ENCODE data around the gene THAP3. TPM values are rescaled to one million over a fixed set of nuclear protein-coding genes. Genes with fewer than 3 reads are reported as not detected.

THAP3 gene
- total RNA-seq (20.3 TPM), polyA plus RNA-seq (29.6 TPM)

DNA sequence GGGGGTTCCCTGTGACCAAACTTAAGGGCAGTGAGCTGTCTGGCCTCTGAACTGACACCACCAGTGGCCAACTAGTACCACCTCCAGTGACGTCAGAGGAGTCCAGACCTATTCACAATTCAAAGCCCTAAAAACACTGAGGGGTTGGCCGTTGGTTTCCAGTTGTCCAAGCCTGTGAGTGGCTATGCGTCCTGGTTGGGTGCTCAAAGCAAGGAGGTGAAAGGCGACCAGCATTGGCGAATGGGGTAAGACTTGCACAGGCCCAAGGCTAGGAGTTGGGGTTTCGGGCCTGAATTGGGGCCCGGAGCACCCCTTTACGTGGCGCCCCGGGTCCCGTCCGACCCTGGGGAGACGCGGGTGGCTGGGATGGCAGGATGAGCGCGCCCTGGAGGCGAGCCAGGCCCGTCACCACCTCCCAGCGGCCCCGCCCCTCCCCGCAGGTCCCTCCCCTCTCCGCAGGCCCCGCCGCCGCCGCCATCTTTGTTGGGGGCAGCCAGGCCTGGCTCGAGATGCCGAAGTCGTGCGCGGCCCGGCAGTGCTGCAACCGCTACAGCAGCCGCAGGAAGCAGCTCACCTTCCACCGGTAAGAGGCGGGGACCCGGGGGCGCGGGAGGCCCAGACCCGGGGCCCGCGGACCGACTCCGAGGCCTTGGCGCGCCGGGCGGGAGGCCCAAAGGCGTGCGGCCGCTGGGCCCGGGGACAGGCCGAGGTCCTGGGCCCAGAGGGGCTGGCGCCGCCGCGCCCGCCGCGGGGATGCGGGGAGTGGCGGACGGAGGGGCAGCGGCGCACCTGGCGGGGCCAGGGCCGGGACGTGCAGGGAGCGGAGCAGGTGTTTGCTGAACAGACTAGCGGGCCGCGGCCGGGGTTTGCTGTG, at the start of gene THAP3:
TSS of gene THAP3 (plus strand) at position 159 of the 874 bp plus-strand sequence. CDS start at position 510, 351 bp downstream.
- WGBS, result 1% methylated on average over 73 of the region's 73 CpGs
- peaks cover 3% of the 10 kb centered on the region for H3K4me1 ChIP-seq (ENCODE audit: insufficient read depth)
- peaks cover 4% of the 10 kb centered on the region for H3K36me3 ChIP-seq (ENCODE audit: insufficient read depth)

GRCh38 chr1:6577831-6578525, 46.7 kb upstream of the THAP3 start:
- 86% methylated on average over 6 of the region's 6 CpGs for WGBS
- H3K36me3 ChIP-seq (ENCODE audit: insufficient read depth), result no peaks in the 10 kb centered on the region
- DNase-seq (ENCODE audit: extremely low spot score), result no peak
- no peak overlapping the region for H3K4me3 ChIP-seq (ENCODE audit: low read depth, low read length)
- H3K4me1 ChIP-seq (ENCODE audit: insufficient read depth), result peaks cover 2% of the 10 kb centered on the region
- H3K27ac ChIP-seq (ENCODE audit: low read depth), result no peak overlapping the region

More for the DNA sequence above, at the start of gene THAP3:
- Histone ChIP-seq H3K27ac (ENCODE audit: low read depth) (peak within 1 kb of the TSS; percentile 87), H3K4me3 (ENCODE audit: low read depth, low read length) (peak within 1 kb of the TSS; percentile 93)
- DNase-seq (ENCODE audit: extremely low spot score), result no peak

DNA sequence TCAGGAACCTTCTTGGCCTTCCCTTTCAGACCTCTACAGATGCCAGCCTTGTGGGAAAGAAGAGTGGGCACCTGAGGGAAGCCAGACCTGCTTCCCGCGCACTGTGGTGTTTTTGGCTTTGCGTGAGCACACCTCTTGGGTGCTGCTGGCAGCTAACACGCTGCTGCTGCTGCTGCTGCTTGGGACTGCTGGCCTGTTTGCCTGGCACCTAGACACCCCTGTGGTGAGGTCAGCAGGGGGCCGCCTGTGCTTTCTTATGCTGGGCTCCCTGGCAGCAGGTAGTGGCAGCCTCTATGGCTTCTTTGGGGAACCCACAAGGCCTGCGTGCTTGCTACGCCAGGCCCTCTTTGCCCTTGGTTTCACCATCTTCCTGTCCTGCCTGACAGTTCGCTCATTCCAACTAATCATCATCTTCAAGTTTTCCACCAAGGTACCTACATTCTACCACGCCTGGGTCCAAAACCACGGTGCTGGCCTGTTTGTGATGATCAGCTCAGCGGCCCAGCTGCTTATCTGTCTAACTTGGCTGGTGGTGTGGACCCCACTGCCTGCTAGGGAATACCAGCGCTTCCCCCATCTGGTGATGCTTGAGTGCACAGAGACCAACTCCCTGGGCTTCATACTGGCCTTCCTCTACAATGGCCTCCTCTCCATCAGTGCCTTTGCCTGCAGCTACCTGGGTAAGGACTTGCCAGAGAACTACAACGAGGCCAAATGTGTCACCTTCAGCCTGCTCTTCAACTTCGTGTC, 45.9 kb upstream of the THAP3 start:
- 93% methylated on average over 14 of the region's 14 CpGs for WGBS
- Histone ChIP-seq H3K4me3 (ENCODE audit: low read depth, low read length) (no peak overlapping the region), H3K36me3 (ENCODE audit: insufficient read depth) (no peaks in the 10 kb centered on the region), H3K27ac (ENCODE audit: low read depth) (peak overlapping the region; percentile 91), H3K4me1 (ENCODE audit: insufficient read depth) (peaks cover 2% of the 10 kb centered on the region)
- DNase-seq (ENCODE audit: extremely low spot score), result no peak

- H3K27ac ChIP-seq (ENCODE audit: low read depth), result peak within 1 kb of the TSS; percentile 91
- H3K4me3 ChIP-seq (ENCODE audit: low read depth, low read length), result peak within 1 kb of the TSS; percentile 72
- WGBS, result 11% methylated on average over 58 of the region's 58 CpGs
These were observed 45.1 kb upstream of the THAP3 start, which contains the start of gene ZBTB48 for GRCh38 chr1:6579374-6580118. ZBTB48 (plus strand) TSS chr1:6579994; CDS start chr1:6580610, 616 bp downstream.

DNA sequence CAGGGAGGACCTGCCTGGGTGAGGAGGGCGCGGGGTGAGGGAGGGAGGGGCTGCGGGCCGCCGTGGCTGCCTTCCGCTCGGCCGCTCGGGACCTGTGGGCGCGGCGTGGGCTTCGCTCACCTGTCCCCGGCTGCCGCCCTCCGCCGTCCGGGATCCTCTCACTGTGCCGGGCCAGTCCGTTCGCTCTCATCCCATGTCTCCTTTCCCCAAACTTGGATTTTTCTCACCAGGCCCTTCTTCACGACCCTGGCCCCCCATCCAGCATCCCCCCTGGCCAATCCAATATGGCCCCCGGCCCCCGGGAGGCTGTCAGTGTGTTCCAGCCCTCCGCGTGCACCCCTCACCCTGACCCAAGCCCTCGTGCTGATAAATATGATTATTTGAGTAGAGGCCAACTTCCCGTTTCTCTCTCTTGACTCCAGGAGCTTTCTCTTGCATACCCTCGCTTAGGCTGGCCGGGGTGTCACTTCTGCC, 44.5 kb upstream of the THAP3 start:
- H3K4me3 ChIP-seq (ENCODE audit: low read depth, low read length), result peak overlapping the region; percentile 72
- no peak for DNase-seq (ENCODE audit: extremely low spot score)
- no peaks in the 10 kb centered on the region for H3K36me3 ChIP-seq (ENCODE audit: insufficient read depth)
- WGBS, result under 1% methylated on average over 29 of the region's 30 CpGs
- peak overlapping the region; percentile 79 for H3K27ac ChIP-seq (ENCODE audit: low read depth)
- H3K4me1 ChIP-seq (ENCODE audit: insufficient read depth), result peaks cover 2% of the 10 kb centered on the region

More at GRCh38 chr1:6579374-6580118, 45.1 kb upstream of the THAP3 start, which contains the start of gene ZBTB48:
- peak; percentile 95 for DNase-seq (ENCODE audit: extremely low spot score)
- peaks cover 2% of the 10 kb centered on the region for H3K4me1 ChIP-seq (ENCODE audit: insufficient read depth)
- no peaks in the 10 kb centered on the region for H3K36me3 ChIP-seq (ENCODE audit: insufficient read depth)

DNA sequence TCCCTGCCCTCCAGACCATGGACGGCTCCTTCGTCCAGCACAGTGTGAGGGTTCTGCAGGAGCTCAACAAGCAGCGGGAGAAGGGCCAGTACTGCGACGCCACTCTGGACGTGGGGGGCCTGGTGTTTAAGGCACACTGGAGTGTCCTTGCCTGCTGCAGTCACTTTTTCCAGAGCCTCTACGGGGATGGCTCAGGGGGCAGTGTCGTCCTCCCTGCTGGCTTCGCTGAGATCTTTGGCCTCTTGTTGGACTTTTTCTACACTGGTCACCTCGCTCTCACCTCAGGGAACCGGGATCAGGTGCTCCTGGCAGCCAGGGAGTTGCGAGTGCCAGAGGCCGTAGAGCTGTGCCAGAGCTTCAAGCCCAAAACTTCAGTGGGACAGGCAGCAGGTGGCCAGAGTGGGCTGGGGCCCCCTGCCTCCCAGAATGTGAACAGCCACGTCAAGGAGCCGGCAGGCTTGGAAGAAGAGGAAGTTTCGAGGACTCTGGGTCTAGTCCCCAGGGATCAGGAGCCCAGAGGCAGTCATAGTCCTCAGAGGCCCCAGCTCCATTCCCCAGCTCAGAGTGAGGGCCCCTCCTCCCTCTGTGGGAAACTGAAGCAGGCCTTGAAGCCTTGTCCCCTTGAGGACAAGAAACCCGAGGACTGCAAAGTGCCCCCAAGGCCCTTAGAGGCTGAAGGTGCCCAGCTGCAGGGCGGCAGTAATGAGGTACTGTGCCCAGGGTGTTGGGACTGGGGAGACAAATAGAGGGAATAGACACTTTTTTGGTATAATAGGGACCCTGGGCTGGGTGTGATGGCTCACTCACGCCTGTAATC, 43.9 kb upstream of the THAP3 start:
- no peaks in the 10 kb centered on the region for H3K36me3 ChIP-seq (ENCODE audit: insufficient read depth)
- DNase-seq (ENCODE audit: extremely low spot score), result no peak
- H3K4me3 ChIP-seq (ENCODE audit: low read depth, low read length), result peak overlapping the region; percentile 72
- WGBS, result 38% methylated on average over 19 of the region's 19 CpGs
- H3K27ac ChIP-seq (ENCODE audit: low read depth), result peak overlapping the region; percentile 79
- peaks cover 2% of the 10 kb centered on the region for H3K4me1 ChIP-seq (ENCODE audit: insufficient read depth)

- DNase-seq (ENCODE audit: extremely low spot score), result no peak
- Histone ChIP-seq H3K27ac (ENCODE audit: low read depth) (peak overlapping the region; percentile 27), H3K4me1 (ENCODE audit: insufficient read depth) (peaks cover 2% of the 10 kb centered on the region), H3K4me3 (ENCODE audit: low read depth, low read length) (no peak overlapping the region), H3K36me3 (ENCODE audit: insufficient read depth) (no peaks in the 10 kb centered on the region)
- 72% methylated on average over 10 of the region's 10 CpGs for WGBS
These were observed 42.9 kb upstream of the THAP3 start for GRCh38 chr1:6581561-6582305.

GRCh38 chr1:6582370-6582769, 42.3 kb upstream of the THAP3 start:
- Histone ChIP-seq H3K4me1 (ENCODE audit: insufficient read depth) (peaks cover 2% of the 10 kb centered on the region), H3K4me3 (ENCODE audit: low read depth, low read length) (no peak overlapping the region), H3K27ac (ENCODE audit: low read depth) (no peak overlapping the region), H3K36me3 (ENCODE audit: insufficient read depth) (no peaks in the 10 kb centered on the region)
- 89% methylated on average over 1 of the region's 1 CpG for WGBS
- DNase-seq (ENCODE audit: extremely low spot score), result no peak

DNA sequence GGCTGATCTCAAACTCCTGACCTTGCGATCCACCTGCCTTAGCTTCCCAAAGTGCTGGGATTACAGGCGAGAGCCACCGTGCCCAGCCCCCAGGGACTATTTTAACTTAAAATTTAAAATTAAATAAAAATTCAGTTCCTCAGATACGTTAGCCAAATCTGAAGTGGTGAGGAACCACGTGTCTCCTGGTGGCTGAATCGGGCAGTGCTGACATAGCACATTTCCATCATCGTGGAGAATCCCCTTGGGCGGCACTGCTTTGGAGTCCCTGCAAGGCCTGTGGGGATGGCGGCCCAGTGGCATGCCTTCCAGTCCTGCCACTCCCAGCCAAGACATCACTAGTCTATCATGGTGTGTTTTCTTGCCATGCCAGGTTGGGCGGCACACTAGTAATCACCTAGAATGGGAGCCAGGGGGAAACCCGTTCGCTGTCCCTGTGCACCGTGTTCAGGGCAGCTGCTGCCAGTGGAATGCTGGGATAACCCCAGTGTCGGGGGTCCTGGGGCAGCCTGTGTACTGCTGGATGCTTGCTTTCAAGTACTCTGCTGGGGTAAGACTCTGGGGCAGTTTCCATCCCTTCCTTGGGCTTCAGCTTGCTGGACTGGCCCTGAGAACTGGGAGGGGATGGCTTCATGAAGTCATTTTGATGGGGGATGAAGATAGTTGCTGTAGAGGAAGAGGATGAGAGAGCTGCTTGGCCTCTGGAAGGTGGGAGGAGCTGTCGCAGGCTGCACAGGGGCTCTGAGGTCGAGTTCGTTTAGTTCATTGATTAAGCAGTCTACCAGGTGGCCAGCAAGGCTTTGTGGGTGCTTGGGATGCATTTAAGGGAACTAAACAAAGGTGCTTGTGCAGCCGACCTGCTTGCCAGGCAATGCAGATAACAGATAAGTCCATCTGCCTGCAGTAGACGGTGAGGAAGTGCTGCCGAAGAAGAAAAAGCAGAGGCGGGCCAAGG, 40.3 kb upstream of the THAP3 start:
- Histone ChIP-seq H3K36me3 (ENCODE audit: insufficient read depth) (no peaks in the 10 kb centered on the region), H3K4me1 (ENCODE audit: insufficient read depth) (peaks cover 2% of the 10 kb centered on the region), H3K27ac (ENCODE audit: low read depth) (no peak overlapping the region), H3K4me3 (ENCODE audit: low read depth, low read length) (no peak overlapping the region)
- WGBS, result 78% methylated on average over 21 of the region's 21 CpGs
- DNase-seq (ENCODE audit: extremely low spot score), result no peak

DNA sequence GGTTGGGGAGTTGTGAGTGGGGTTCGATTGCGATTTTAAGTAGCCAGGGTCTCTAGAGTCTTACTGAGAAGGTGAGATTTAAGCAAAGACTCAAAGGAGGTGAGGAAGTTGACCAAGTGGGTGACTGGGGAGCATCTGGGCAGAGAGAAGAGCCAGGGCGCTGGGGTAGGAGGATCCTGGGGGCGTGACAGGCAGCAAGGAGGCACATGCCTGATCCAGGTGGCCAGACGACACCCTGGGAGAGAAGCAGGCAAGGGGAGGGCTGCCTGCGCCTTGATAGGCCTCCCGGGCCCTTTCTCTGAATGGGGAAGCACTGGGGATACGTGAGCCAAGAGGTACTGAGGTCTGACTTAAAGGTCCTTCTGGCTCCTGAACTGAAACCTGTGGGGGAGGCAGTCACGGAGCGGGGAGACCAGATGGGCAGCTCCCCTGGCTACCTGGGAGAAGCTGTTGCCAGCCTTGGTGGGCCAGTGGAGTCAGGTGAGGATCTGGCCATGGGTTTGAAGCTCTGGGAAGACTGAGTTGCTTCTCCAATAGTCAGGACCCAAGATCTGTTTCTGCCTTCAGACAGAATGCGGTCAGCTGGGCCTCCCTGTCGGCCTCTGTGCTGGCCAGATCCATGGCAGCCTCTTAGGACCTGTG, 39.5 kb upstream of the THAP3 start:
- Histone ChIP-seq H3K4me1 (ENCODE audit: insufficient read depth) (peaks cover 2% of the 10 kb centered on the region), H3K36me3 (ENCODE audit: insufficient read depth) (no peaks in the 10 kb centered on the region), H3K27ac (ENCODE audit: low read depth) (no peak overlapping the region), H3K4me3 (ENCODE audit: low read depth, low read length) (no peak overlapping the region)
- DNase-seq (ENCODE audit: extremely low spot score), result no peak
- WGBS, result 83% methylated on average over 12 of the region's 12 CpGs

All from urinary bladder (tissue), 4 donors.